Psoas muscle (tissue), 8 donors: ENCODE data around the gene SIRT6. TPM values are rescaled to one million over a fixed set of nuclear protein-coding genes. Genes with fewer than 3 reads are reported as not detected.
A peak's percentile ranks its signal among the peaks of the same experiment; 100 is the strongest.
"Not testable (repeated sequence)": the region's sequence is repeated elsewhere in the genome, so short reads cannot be mapped to it uniquely, and the experiment has no call there.

ENCODE experiments used
- ATAC-seq, 4 donors: fragments of 200-7000 bp; cut with Tn5 transposase; one replicate each; pipeline ENCODE4 v1.9.1; 2020; ENCODE audit warnings: moderate library complexity in 3 of 4, mild to moderate bottlenecking in 2 of 4
- DNase-seq, 2 donors: peaks; one replicate each; pipeline ENCODE4 v3.0.0-alpha.2; 2020
- H3K27ac ChIP-seq: fragments of 200-600 bp; one replicate; pipeline ENCODE4 v1.8.0; 2022
- H3K27me3 ChIP-seq, 3 donors: fragments of 200-600 bp in 1 of 3; one replicate each; pipeline versions ENCODE4 v1.6.1 to v1.8.0; 2013 to 2022; ENCODE audit warnings: low read length in 2 of 3, mild to moderate bottlenecking in 2 of 3, moderate library complexity in 1 of 3; ENCODE audit not compliant: insufficient read depth in 3 of 3
- H3K36me3 ChIP-seq, 2 donors: fragments of 200-600 bp in 1 of 2; one replicate each; pipeline versions ENCODE4 v1.6.1 to v1.8.0; 2013 to 2022; ENCODE audit warnings: low read depth in 1 of 2, mild to moderate bottlenecking in 1 of 2, moderate library complexity in 1 of 2; ENCODE audit not compliant: insufficient read depth in 1 of 2
- H3K4me1 ChIP-seq: fragments of 200-600 bp; one replicate; pipeline ENCODE4 v1.8.0; 2022
- H3K4me3 ChIP-seq: fragments of 200-600 bp; one replicate; pipeline ENCODE4 v1.8.0; 2022; ENCODE audit warnings: mild to moderate bottlenecking
- H3K9me3 ChIP-seq: fragments of 200-600 bp; one replicate; pipeline ENCODE4 v1.8.0; 2022
- CTCF ChIP-seq: fragments of 200-600 bp; IDR thresholded peaks from one replicate; pipeline ENCODE4 v1.8.0; 2022; ENCODE audit warnings: antibody characterized with exemption
- WGBS, 3 donors: extraction: QIAGEN DNeasy Blood & Tissue Kit; methylation state at CpG; one replicate each; pipeline versions ENCODE4 v1.1.6 to v1.1.7; 2013; 5-methylcytosine and 5-hydroxymethylcytosine counted together
- intact Hi-C, 2 donors: fragments of 100-400 bp; cut with DNase I; formaldehyde crosslinking; loops; one replicate each; pipeline versions ENCODE4 v1.11.0 to v1.14.2; 2022
- long read RNA-seq, 2 donors: library from polyadenylated mRNA; unstranded; transcript quantifications; one replicate each; pipeline ENCODE4 v2.0.0, GENCODE V29; 2021
- polyA plus RNA-seq, 3 donors: library from polyadenylated mRNA; stranded (reverse); fragments of 200-250 nt; gene quantifications; one replicate each; pipeline ENCODE4 v1.2.3, GENCODE V29; 2013
- total RNA-seq, 4 donors: library from RNA; stranded (reverse); fragmentation: NEBNext Ultra II Directional in 2 of 4; extraction: Animal tissue kit (Norgen Biotek cat#: 25700) in 2 of 4; gene quantifications; one replicate each; pipeline versions ENCODE4 v1.2.1 to v1.2.4, GENCODE V29; 2021 to 2023
- donor health status: healthy with polysubstance abuse.
- donor health status: DM: no; HTN: no; CAD: no; lungs with moderate emphysema.
- donor health status: Bipolar disorder and iron deficiency.
- donor health status: healthy.
- donor health status: DM: yes; HTN: yes; CAD: no.
- donor health status: DM: no; HTN: no; CAD: no.
- donor health status: DM: no; HTN: no; CAD: no.
- donor health status: DM: yes; HTN: yes; CAD: no.

SIRT6 gene
- total RNA-seq (10 to 100 TPM in 3 of 4 donors, 1 to 10 TPM in 1; 8.4 to 13.1 (median 11.4) TPM), polyA plus RNA-seq (10 to 100 TPM; 15.0 to 23.5 (median 22.9) TPM)
- long read RNA-seq, donor 1, partial matches to known transcripts: 0 of 1 reads
- long read RNA-seq, donor 1, other reads (novel, unspliced or antisense): 1 of 1 reads
- long read RNA-seq, donor 2, partial matches to known transcripts: 0 of 6 reads
- long read RNA-seq, donor 2, other reads (novel, unspliced or antisense): 5 of 6 reads

DNA sequence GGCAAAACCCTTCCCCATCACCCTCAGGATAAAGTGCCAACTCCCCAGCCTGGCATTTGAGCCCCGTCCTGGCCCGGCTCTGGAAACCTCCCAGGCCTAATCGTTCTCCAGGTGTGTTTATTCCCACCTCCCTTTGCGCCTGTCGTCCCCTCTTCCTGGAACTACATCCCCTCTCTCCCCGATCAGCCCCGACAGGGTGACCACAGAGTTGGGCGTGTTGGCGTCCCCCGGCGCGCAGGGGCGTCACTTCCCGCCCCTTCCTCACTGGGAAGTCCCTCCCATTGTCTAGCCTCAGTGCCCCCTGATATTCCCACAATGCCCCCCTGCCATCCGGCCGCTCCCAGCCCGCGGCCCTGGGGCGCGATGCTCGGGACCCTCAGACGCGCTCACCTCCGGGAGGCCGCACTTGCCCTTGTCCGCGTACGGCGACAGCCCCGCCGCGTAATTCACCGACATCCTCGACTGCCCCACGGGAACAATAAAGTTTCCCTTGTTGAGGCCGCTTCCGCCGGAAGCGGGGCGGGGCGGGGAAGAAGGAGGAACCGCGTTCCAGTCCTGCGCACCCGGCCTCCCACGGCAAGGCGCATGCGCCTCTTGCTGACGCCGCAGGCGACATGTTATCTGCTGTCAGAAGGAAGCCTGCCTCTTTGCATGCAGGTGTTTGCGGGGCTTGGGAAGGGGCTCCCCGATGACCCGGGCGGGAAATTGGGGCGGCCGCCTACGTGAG lies at the start of gene SIRT6, which contains the start of gene ANKRD24:
TSS of gene SIRT6 (minus strand) at position 480 of the 727 bp plus-strand sequence. CDS start at position 456, 24 bp downstream.
TSS of gene ANKRD24 (plus strand) at position 606 of the 727 bp plus-strand sequence. CDS start 3,737 bp downstream, outside the sequence.
- peak within 1 kb of the TSS; percentile 87 for H3K27ac ChIP-seq
- 0 to 1% (median 0%) methylated on average over 58 of the region's 58 CpGs for WGBS, 3 donors

DNA sequence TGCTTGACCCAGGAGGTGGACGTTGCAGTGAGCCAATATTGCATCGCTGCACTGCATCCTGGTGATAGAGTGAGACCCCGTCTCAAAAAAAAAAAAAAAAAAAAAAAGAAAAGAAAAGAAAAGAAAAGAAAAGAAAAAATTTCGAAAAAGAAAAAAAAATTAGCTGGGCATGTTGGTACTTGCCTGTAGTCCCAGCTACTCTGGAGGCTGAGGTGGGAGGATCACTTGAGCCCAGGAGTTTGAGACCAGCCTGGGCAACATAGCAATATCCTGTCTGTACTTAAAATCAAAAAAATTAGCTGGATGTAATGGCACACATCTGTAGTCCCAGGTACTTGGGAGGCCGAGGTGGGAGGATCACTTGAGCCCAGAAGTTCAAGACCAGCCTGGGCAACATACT lies 49.8 kb upstream of the SIRT6 start:
- H3K9me3 ChIP-seq, ATAC-seq, H3K36me3 ChIP-seq, DNase-seq, intact Hi-C loops, H3K27ac ChIP-seq, H3K4me3 ChIP-seq, H3K4me1 ChIP-seq: not testable (repeated sequence)
- H3K27me3 ChIP-seq: peaks cover 0 to 73% (median 15%) of the 10 kb centered on the region in 3 donors
- WGBS, 3 donors: 68 to 81% (median 71%) methylated on average over 4 to 5 of the region's 5 CpGs

More for the DNA sequence above, at the start of gene SIRT6, which contains the start of gene ANKRD24:
- H3K4me3 ChIP-seq: peak within 1 kb of the TSS; percentile 90
- TF ChIP-seq CTCF: no peak
- H3K36me3 ChIP-seq: peaks cover 0 to 29% of the 10 kb centered on the region in 2 donors
- H3K9me3 ChIP-seq: no peaks in the 10 kb centered on the region
- peaks cover 27% of the 10 kb centered on the region for H3K4me1 ChIP-seq
- DNase-seq (peak; percentile 97 to 98), ATAC-seq (peak; percentile 90 to 97 (median 94))
- intact Hi-C loops: loop anchor here in 1 of 2 donors (5.0 kb wide), 1 partner anchor 60 kb away; the partner anchor contains the start of gene MAP2K2
- no peaks in the 10 kb centered on the region for H3K27me3 ChIP-seq

GRCh38 chr19:4231521-4231920 lies 49.2 kb upstream of the SIRT6 start:
- H3K9me3 ChIP-seq, H3K36me3 ChIP-seq, H3K27ac ChIP-seq, intact Hi-C loops, DNase-seq, ATAC-seq, H3K4me1 ChIP-seq, H3K4me3 ChIP-seq: not testable (repeated sequence)
- WGBS, 3 donors: 73 to 78% (median 75%) methylated on average over 6 of the region's 6 CpGs
- H3K27me3 ChIP-seq: peaks cover 0 to 73% (median 15%) of the 10 kb centered on the region in 3 donors

GRCh38 chr19:4230237-4230636 lies 47.9 kb upstream of the SIRT6 start:
- DNase-seq: not testable (repeated sequence)

DNA sequence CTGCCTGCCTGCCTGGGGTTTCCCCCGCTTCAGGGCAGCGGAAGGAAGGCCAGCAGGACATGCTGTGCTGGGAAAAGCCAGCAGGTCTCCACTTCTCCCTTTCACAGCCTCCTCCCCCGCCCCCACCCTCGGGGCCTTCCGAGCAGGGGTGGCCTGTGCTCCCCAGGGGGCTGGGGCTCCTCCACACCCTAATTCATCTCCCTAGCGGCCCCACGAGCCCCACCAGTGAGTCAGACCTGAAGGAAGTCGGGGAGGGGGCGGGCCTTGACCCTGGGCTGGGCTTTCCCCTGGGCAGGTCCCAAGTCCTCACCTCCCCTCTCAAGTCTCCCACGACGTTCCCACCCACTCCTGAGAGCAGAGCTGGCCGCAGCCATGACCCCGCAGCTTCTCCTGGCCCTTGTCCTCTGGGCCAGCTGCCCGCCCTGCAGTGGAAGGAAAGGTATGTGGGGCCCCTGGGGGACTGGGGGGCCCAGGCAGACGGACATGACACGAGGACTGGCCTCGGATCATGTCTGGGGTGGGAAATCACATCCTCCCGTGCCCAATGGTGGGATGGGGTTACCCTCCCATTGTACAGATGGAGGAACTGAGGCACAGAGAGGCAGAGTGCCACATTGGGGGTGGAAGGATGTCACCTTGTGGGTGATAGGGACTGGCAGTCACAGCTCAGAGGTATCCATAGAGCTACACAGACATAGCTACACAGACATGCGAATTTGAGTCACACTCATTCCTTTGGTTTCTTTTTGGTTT lies 47.0 kb upstream of the SIRT6 start, which contains the start of gene EBI3:
TSS of gene EBI3 (plus strand) at position 345 of the 753 bp plus-strand sequence. CDS start at position 373, 28 bp downstream.
- no peaks in the 10 kb centered on the region for H3K36me3 ChIP-seq
- TF ChIP-seq CTCF: no peak
- H3K4me1 ChIP-seq: no peaks in the 10 kb centered on the region
- peak in 1 of 2 donors; percentile 33 for DNase-seq
- peak within 1 kb of the TSS; percentile 22 for H3K4me3 ChIP-seq
- H3K27me3 ChIP-seq: peaks cover 0 to 62% (median 15%) of the 10 kb centered on the region in 3 donors
- WGBS, 3 donors: 7 to 10% (median 9%) methylated on average over 18 to 19 of the region's 19 CpGs
- H3K27ac ChIP-seq: no peak within 1 kb of the TSS
- intact Hi-C loops: loop anchor here in 1 of 2 donors (10.0 kb wide), 1 partner anchor 365 kb away; the partner anchor contains the start of gene ZFR2
- H3K9me3 ChIP-seq: no peaks in the 10 kb centered on the region
- peak in 1 of 4 donors; percentile 36 for ATAC-seq

More at GRCh38 chr19:4230237-4230636, 47.9 kb upstream of the SIRT6 start:
- H3K27ac ChIP-seq, H3K9me3 ChIP-seq, H3K4me3 ChIP-seq, H3K36me3 ChIP-seq, ATAC-seq, H3K4me1 ChIP-seq, intact Hi-C loops: not testable (repeated sequence)
- H3K27me3 ChIP-seq: peaks cover 0 to 68% (median 15%) of the 10 kb centered on the region in 3 donors
- WGBS, 3 donors: 75 to 79% (median 78%) methylated on average over 6 of the region's 6 CpGs
